Astrocyte of the cerebellum (primary cell): ENCODE measurements around the gene DET1.

ENCODE experiments used
- DNase-seq: peaks from one replicate; pipeline ENCODE4 v3.0.0-alpha.2; 2011; ENCODE audit warnings: low read depth
- H3K4me3 ChIP-seq: 2 replicates; pipeline ENCODE4 v1.5.1; 2011; ENCODE audit warnings: mild to moderate bottlenecking, low read depth, low read length, moderate library complexity
- in situ Hi-C: cut with HindIII; loops from 2 replicates; pipeline ENCODE4 v1.10.0; 2017; ENCODE audit warnings: low sequenced_read_pairs
- TF ChIP-seq, protein P1 (sequence below): IDR thresholded peaks from 2 replicates; pipeline ENCODE4 v1.5.1; 2012; ENCODE audit warnings: low read length, low read depth, moderate library complexity, mild to moderate bottlenecking; ENCODE audit errors: missing control alignments

DET1 gene

DNA sequence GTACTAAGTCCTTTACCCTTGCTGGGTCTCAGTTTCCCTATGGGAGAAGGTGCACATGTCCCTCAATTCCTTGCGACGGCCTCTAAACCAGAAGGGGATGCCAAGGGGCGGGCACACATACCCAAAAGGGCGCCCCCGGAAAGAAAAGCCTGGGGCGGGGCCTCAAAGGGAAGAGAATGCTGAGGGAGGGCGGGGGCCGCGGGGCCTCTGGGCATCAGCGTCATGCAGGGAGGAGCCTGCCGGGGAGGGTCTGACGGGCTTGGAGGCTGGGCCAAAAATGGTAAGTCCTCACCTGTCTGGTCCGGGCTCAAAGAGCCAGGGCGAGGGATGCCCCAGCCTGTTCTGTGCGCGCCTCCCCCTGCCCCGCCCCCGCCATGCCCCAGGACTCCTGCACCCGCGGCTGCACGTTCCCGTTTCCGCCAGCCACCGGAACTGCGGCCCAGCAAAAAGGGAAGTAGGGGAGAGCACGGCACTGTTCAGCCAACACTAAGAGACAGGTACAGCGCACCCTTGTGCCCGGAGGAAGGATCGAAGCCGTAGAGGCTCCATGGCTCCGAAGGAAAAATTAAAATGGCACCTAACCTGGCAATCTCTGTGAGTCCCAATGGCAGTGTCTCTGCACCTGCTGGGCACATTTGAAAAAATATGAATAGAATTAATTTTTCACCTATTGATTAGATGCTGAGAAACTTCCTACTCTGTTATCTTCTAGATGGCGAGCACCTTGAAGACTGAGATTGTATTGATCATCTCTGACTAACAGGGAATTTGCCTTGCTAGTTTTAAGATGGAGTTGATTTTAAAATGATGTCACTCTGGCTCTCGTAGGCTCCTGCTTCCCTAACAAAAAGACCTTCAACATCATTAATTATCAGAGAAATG is at the start of gene DET1:
Gene DET1 (minus strand): TSS at position 434 of the 882 bp plus-strand sequence. CDS start 14,976 bp downstream, outside the sequence.
- DNase-seq, result peak; percentile 86
- peak within 1 kb of the TSS; percentile 60 for H3K4me3 ChIP-seq
- in situ Hi-C loops, result no loop called here
- TF ChIP-seq, protein P1, sequence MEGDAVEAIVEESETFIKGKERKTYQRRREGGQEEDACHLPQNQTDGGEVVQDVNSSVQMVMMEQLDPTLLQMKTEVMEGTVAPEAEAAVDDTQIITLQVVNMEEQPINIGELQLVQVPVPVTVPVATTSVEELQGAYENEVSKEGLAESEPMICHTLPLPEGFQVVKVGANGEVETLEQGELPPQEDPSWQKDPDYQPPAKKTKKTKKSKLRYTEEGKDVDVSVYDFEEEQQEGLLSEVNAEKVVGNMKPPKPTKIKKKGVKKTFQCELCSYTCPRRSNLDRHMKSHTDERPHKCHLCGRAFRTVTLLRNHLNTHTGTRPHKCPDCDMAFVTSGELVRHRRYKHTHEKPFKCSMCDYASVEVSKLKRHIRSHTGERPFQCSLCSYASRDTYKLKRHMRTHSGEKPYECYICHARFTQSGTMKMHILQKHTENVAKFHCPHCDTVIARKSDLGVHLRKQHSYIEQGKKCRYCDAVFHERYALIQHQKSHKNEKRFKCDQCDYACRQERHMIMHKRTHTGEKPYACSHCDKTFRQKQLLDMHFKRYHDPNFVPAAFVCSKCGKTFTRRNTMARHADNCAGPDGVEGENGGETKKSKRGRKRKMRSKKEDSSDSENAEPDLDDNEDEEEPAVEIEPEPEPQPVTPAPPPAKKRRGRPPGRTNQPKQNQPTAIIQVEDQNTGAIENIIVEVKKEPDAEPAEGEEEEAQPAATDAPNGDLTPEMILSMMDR, result peak; percentile 88

GRCh38 chr15:88591384-88591783 is 44.9 kb upstream of the DET1 start:
- TF ChIP-seq, protein P1, result no peak
- DNase-seq, result no peak
- in situ Hi-C loops, result no loop called here
- no peak overlapping the region for H3K4me3 ChIP-seq

DNA sequence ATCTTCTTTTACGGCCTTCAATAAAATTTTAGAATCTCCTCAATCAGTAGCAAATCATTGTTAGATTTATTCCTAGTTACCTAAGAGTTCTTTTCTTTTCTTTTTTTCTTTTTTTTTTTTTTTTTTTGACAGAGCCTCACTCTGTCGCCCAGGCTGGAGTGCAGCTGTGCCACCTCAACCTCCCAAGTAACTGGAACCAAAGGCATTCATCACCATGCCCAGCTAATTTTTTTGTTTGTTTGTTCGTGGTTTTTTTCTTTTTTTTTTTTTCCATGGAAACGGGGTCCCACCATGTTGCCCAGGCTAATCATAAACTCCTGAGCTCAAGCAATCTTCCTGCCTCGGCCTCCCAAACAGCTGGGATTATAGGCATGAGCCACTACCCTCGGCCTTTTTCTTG is 44.3 kb upstream of the DET1 start:
- no peak overlapping the region for H3K4me3 ChIP-seq
- TF ChIP-seq, protein P1, result no peak
- in situ Hi-C loops, result no loop called here
- no peak for DNase-seq

DNA sequence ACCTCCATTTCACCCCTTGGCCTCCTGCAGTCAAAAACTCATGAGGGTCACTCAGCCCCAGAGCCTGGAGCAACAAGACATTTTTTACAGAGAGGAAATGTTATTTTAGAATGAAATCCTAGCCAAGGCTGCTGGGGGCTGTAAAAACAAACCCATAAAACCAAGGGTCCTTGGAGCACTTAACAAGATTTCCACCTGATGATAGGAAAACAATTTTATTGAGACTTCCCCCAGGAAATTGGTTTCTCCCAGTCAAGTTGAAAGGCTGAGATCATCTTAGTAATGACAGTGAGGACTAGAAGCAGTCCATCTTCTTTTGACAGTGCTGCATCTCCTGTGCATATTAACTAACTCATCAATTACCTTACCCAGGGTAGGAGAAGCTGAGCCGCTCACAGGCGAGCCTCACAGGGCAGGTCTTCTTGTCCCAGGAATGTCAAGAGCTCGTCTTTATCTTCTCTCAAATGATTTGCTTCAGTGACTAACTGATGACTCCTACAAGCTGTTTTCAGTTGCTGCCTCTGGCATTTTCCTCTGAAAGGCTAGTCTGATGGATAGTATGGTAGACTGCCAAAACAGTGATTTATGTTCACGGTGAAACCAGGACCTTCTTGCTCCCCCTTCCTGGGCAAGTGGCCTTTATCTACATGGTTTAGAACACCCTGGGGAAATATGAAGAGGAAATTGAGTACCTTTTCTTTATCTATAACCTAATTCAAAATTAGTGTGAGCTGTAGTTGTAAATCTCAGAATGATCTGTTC is 40.1 kb upstream of the DET1 start:
- no peak for DNase-seq
- in situ Hi-C loops, result no loop called here
- H3K4me3 ChIP-seq, result no peak overlapping the region
- TF ChIP-seq, protein P1, result no peak

GRCh38 chr15:88580532-88580931 is 34.1 kb upstream of the DET1 start:
- no peak for DNase-seq
- in situ Hi-C loops, result no loop called here
- H3K4me3 ChIP-seq, result no peak overlapping the region
- TF ChIP-seq, protein P1, result no peak

- no peak for DNase-seq
- no peak overlapping the region for H3K4me3 ChIP-seq
- in situ Hi-C loops, result no loop called here
- TF ChIP-seq, protein P1, result no peak
Observed at GRCh38 chr15:88579322-88579721, 32.8 kb upstream of the DET1 start.
